Measurements from ENCODE around the gene MSRB1.

Gene MSRB1

DNA sequence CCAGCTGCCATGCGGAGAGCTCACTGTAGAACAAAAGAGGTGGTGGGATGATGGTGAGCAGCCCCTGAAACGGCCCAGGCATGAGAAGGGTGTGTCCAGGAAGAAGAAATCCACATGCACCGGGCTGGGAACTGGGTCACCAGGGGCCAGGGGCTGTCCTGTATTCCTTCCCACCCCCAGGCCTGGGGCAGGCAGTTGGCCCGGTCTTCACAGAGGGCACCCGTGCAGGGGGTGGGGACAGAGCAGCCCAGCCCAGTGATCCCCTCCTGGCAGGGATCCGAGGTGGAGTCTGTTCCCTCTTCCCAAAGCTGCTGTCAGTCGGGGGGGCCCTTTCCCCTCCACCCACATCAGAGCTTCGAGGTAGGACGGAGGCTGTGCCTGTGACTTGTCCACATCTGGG is 34.0 kb downstream of the MSRB1 start:
- POLR2A ChIA-PET = interaction anchor here (1.0 kb wide), 1 partner anchor 56 kb away, joined by 3 read pairs; the partner anchor contains the start of gene RPS2

GRCh38 chr16:1908184-1908583 is 34.8 kb downstream of the MSRB1 start:
- CTCF ChIA-PET = interaction anchor here (1.0 kb wide), 1 partner anchor 21 kb away, joined by 3 read pairs; no protein-coding TSS in a partner anchor
- no peak for DNase-seq (ENCODE audit: extremely low spot score)
- POLR2A ChIA-PET = interaction anchor here (1.0 kb wide), 1 partner anchor 57 kb away, joined by 3 read pairs; the partner anchor contains the start of gene RPS2
- TF ChIP-seq LEF1 (IDR thresholded peaks at IDR 0.05; ENCODE audit: borderline replicate concordance) = no peak
- no peak for TF ChIP-seq SP1 (IDR thresholded peaks at IDR 0.05)
- no peak for TF ChIP-seq SUZ12 (IDR thresholded peaks at IDR 0.05)
- no peak for TF ChIP-seq CTBP1 (IDR thresholded peaks at IDR 0.05; ENCODE audit: borderline replicate concordance)
- no peak for TF ChIP-seq ELF4 (IDR thresholded peaks at IDR 0.05)
- TF ChIP-seq BHLHE40 (IDR thresholded peaks at IDR 0.05; ENCODE audit: borderline replicate concordance) = no peak
- TF ChIP-seq PKNOX1 (IDR thresholded peaks at IDR 0.05) = no peak
- no peak for TF ChIP-seq FOXK2 (IDR thresholded peaks at IDR 0.05)
- no peak for TF ChIP-seq TARDBP (IDR thresholded peaks at IDR 0.05)
- TF ChIP-seq FOXM1 (IDR thresholded peaks at IDR 0.05; ENCODE audit: borderline replicate concordance) = no peak
- TF ChIP-seq FOXA1 (IDR thresholded peaks at IDR 0.05) = no peak
- no peak for TF ChIP-seq ARNT (IDR thresholded peaks at IDR 0.05)
- no peak for TF ChIP-seq HDGF (IDR thresholded peaks at IDR 0.05; ENCODE audit: borderline replicate concordance)
- TF ChIP-seq ZNF384 (IDR thresholded peaks at IDR 0.05) = no peak
- TF ChIP-seq L3MBTL2 (conservative IDR thresholded peaks at IDR 0.05) = no peak
- no peak for TF ChIP-seq NFRKB (IDR thresholded peaks at IDR 0.05)

More for the DNA sequence above, 34.0 kb downstream of the MSRB1 start:
- TF ChIP-seq FOXM1 (IDR thresholded peaks at IDR 0.05; ENCODE audit: borderline replicate concordance) = no peak
- TF ChIP-seq TARDBP (IDR thresholded peaks at IDR 0.05) = no peak
- no peak for TF ChIP-seq CTBP1 (IDR thresholded peaks at IDR 0.05; ENCODE audit: borderline replicate concordance)
- TF ChIP-seq PKNOX1 (IDR thresholded peaks at IDR 0.05) = no peak
- TF ChIP-seq NFRKB (IDR thresholded peaks at IDR 0.05) = no peak
- CTCF ChIA-PET = interaction anchor here (1.0 kb wide), 1 partner anchor 20 kb away, joined by 3 read pairs; no protein-coding TSS in a partner anchor
- DNase-seq (ENCODE audit: extremely low spot score) = no peak

DNA sequence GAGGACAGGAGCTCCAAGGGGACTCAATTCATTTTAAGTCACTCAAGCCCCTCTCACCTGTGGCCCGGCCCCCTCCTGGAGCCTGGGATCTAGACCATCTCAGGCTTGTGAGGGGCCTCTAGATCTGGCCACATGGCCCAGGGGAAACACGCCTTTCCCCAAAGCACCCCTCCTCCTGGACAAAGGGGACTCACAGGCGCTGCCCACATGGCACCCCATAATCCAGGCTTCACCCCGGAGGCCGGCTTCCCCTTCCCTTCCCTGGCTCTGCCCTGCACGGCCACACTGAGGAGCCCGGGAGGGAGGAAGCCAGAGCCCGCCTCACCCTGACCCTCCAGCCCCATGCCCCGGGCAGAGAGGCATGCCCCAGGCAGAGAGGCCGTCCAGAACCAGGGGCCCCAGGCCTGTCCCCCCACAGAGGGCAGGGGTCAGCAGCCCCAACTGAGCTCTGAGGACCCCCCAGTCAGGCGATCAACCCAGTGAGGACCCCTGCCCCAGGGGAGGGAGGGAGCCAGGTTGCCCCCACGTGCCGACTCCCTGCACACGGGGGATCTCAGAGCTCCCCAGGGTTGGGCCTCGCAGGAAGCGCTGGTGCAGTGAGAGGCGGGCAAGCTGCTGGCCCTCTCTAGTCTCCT is 35.7 kb downstream of the MSRB1 start:
- POLR2A ChIA-PET = no interaction called here
- TF ChIP-seq SUZ12 (IDR thresholded peaks at IDR 0.05) = no peak
- TF ChIP-seq BHLHE40 (IDR thresholded peaks at IDR 0.05; ENCODE audit: borderline replicate concordance) = no peak
- TF ChIP-seq HDGF (IDR thresholded peaks at IDR 0.05; ENCODE audit: borderline replicate concordance) = no peak
- no peak for TF ChIP-seq PKNOX1 (IDR thresholded peaks at IDR 0.05)
- no peak for TF ChIP-seq FOXM1 (IDR thresholded peaks at IDR 0.05; ENCODE audit: borderline replicate concordance)
- TF ChIP-seq CTBP1 (IDR thresholded peaks at IDR 0.05; ENCODE audit: borderline replicate concordance) = no peak
- no peak for TF ChIP-seq FOXA1 (IDR thresholded peaks at IDR 0.05)
- no peak for TF ChIP-seq TARDBP (IDR thresholded peaks at IDR 0.05)
- no peak for TF ChIP-seq L3MBTL2 (conservative IDR thresholded peaks at IDR 0.05)
- no peak for DNase-seq (ENCODE audit: extremely low spot score)
- CTCF ChIA-PET = no interaction called here

- POLR2A ChIA-PET = no interaction called here
- CTCF ChIA-PET = no interaction called here
- DNase-seq (ENCODE audit: extremely low spot score) = no peak
- TF ChIP-seq SUZ12 (IDR thresholded peaks at IDR 0.05) (no peak), FOXM1 (IDR thresholded peaks at IDR 0.05; ENCODE audit: borderline replicate concordance) (no peak), ZNF384 (IDR thresholded peaks at IDR 0.05) (no peak), LEF1 (IDR thresholded peaks at IDR 0.05; ENCODE audit: borderline replicate concordance) (no peak), FOXA1 (IDR thresholded peaks at IDR 0.05) (no peak), ELF4 (IDR thresholded peaks at IDR 0.05) (no peak), BHLHE40 (IDR thresholded peaks at IDR 0.05; ENCODE audit: borderline replicate concordance) (no peak), ARNT (IDR thresholded peaks at IDR 0.05) (no peak), NFRKB (IDR thresholded peaks at IDR 0.05) (no peak), CTBP1 (IDR thresholded peaks at IDR 0.05; ENCODE audit: borderline replicate concordance) (no peak), SP1 (IDR thresholded peaks at IDR 0.05) (no peak), PKNOX1 (IDR thresholded peaks at IDR 0.05) (no peak), TARDBP (IDR thresholded peaks at IDR 0.05) (no peak), FOXK2 (IDR thresholded peaks at IDR 0.05) (no peak)
Observed at GRCh38 chr16:1906846-1907165, 36.2 kb downstream of the MSRB1 start.

DNA sequence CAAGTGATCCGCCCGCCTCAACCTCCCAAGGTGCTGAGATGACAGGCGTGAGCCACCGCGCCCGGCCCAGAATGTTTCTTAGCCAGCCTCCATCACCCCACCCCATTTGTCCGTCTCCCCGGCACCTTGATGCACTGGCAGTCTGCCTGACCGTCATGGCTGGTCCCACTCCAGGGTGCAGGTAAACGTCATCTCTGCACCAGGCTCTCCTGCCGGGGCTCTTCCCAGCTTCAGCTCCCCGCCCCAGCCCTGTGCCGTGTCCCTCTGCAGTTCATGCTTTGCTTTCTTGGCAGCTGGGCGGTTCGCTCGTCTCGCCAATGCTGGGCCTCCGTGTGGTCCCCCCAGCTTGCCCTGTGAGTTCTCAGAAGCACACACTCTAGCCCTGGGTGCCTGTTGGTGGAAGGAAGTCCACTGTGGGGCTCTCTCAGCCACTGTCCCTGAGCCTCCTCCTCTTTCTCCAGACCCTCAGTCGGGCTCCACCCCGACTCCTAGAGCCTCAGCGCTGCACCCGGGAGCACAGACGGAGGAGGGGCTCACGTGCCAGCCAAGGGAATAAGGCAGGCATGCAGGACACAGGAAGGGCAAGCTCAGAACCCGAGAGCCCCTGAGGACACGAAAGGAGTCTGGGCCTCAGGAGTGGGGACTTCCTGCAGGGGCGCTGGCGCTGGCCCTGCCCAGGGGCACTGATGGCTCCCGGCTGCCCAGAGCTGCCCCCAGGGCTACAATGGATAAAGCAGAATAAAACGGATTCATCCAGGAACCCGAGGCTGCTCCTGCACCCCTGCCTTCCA is 36.7 kb downstream of the MSRB1 start:
- no peak for DNase-seq (ENCODE audit: extremely low spot score)
- TF ChIP-seq SP1 (IDR thresholded peaks at IDR 0.05) (no peak), TARDBP (IDR thresholded peaks at IDR 0.05) (no peak), ZNF384 (IDR thresholded peaks at IDR 0.05) (no peak), LEF1 (IDR thresholded peaks at IDR 0.05; ENCODE audit: borderline replicate concordance) (no peak), ARNT (IDR thresholded peaks at IDR 0.05) (no peak), CTBP1 (IDR thresholded peaks at IDR 0.05; ENCODE audit: borderline replicate concordance) (no peak), L3MBTL2 (conservative IDR thresholded peaks at IDR 0.05) (no peak)
- CTCF ChIA-PET = interaction anchor here (1.0 kb wide), 1 partner anchor 17 kb away, joined by 3 read pairs; no protein-coding TSS in a partner anchor
- POLR2A ChIA-PET = no interaction called here

Measured in HEK293T (cell line).